Ascending aorta (tissue), 2 donors: ENCODE measurements around the gene DDX10. TPM values are rescaled to one million over a fixed set of nuclear protein-coding genes. Genes with fewer than 3 reads are reported as not detected.

Experiments
- DNase-seq, 2 donors: peaks; one replicate each; pipeline ENCODE4 v3.0.0-alpha.2; 2019; ENCODE audit warnings: low spot score in 2 of 2
- H3K27ac ChIP-seq, 2 donors: fragments of 200-600 bp; sonication (generic); one replicate each; pipeline ENCODE4 v1.5.1; 2016 to 2017; ENCODE audit warnings: mild to moderate bottlenecking in 1 of 2
- H3K27me3 ChIP-seq: fragments of 200-600 bp; sonication (generic); one replicate; pipeline ENCODE4 v1.5.1; 2017
- H3K36me3 ChIP-seq, 2 donors: fragments of 200-600 bp; sonication (generic); one replicate each; pipeline ENCODE4 v1.5.1; 2016
- H3K4me1 ChIP-seq, 2 donors: fragments of 200-600 bp; sonication (generic); one replicate each; pipeline ENCODE4 v1.5.1; 2016 to 2017; ENCODE audit warnings: mild to moderate bottlenecking in 1 of 2
- H3K4me3 ChIP-seq, 2 donors: fragments of 200-600 bp; sonication (generic); one replicate each; pipeline ENCODE4 v1.5.1; 2016 to 2017; ENCODE audit warnings: mild to moderate bottlenecking in 1 of 2
- H3K9me3 ChIP-seq, 2 donors: fragments of 200-600 bp; sonication (generic); one replicate each; pipeline ENCODE4 v1.5.1; 2016
- intact Hi-C: fragments of 100-400 bp; cut with DNase I; formaldehyde crosslinking; loops from one replicate; pipeline ENCODE4 v1.15.1; 2023
- total RNA-seq: library from RNA; depleted of rRNA; stranded (reverse); fragments of >200 nt; gene quantifications from one replicate; pipeline ENCODE4 v1.1.0, GENCODE V29; 2016
- TF ChIP-seq, protein P1 (sequence below), 3 experiments: fragments of 200-600 bp in 2 of 3; fragments of 450-650 bp in 1 of 3; sonication (generic) in 2 of 3; IDR thresholded peaks; one replicate each; pipeline ENCODE4 v1.5.1; 2016 to 2019; ENCODE audit warnings: antibody characterized with exemption in 3 of 3, mild to moderate bottlenecking in 1 of 3, moderate library complexity in 1 of 3

Gene DDX10
- 21.9 TPM for total RNA-seq

GRCh38 chr11:108664730-108665525, at the start of gene DDX10:
DDX10 (plus strand) TSS chr11:108665069; CDS start chr11:108665154, 85 bp downstream.
- peak within 1 kb of the TSS; percentile 63 to 88 for H3K4me3 ChIP-seq

DNA sequence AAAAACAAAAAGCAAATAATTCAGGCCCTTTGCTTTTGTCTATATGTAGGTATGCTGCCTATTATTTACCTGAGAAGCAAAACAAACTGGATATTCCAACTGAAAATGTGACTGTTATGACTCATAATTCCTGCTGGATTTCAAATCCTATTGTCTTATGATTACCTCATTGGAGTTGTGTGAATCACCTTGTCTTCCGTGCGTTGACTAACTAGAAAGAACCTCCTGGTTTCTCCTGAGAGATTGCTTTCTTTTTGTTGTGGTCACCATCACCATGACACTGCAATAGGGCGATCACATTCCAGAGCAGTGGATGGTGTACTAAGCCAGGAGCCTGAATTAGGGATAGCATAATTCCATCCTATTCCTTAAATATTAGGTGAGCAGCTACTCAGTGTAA, 48.3 kb upstream of the DDX10 start:
- Histone ChIP-seq H3K27me3 (no peaks in the 10 kb centered on the region), H3K27ac (no peak overlapping the region), H3K9me3 (no peaks in the 10 kb centered on the region), H3K36me3 (no peaks in the 10 kb centered on the region), H3K4me3 (no peak overlapping the region), H3K4me1 (no peaks in the 10 kb centered on the region)
- DNase-seq, result no peak
- TF ChIP-seq, protein P1, sequence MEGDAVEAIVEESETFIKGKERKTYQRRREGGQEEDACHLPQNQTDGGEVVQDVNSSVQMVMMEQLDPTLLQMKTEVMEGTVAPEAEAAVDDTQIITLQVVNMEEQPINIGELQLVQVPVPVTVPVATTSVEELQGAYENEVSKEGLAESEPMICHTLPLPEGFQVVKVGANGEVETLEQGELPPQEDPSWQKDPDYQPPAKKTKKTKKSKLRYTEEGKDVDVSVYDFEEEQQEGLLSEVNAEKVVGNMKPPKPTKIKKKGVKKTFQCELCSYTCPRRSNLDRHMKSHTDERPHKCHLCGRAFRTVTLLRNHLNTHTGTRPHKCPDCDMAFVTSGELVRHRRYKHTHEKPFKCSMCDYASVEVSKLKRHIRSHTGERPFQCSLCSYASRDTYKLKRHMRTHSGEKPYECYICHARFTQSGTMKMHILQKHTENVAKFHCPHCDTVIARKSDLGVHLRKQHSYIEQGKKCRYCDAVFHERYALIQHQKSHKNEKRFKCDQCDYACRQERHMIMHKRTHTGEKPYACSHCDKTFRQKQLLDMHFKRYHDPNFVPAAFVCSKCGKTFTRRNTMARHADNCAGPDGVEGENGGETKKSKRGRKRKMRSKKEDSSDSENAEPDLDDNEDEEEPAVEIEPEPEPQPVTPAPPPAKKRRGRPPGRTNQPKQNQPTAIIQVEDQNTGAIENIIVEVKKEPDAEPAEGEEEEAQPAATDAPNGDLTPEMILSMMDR (IDR thresholded peaks at IDR 0.05), result no peak
- intact Hi-C loops, result no loop called here

More at GRCh38 chr11:108664730-108665525, at the start of gene DDX10:
- Histone ChIP-seq H3K27ac (peak within 1 kb of the TSS; percentile 37 to 65), H3K27me3 (no peaks in the 10 kb centered on the region), H3K4me1 (peaks cover 8 to 21% of the 10 kb centered on the region in 2 donors), H3K36me3 (no peaks in the 10 kb centered on the region), H3K9me3 (no peaks in the 10 kb centered on the region)
- intact Hi-C loops, result loop anchor here (1.0 to 10.0 kb wide), 7 partner anchors 168 to 1430 kb away; partner anchors contain the start of genes ACAT1, ATM, C11orf65 and CUL5
- peak; percentile 87 to 99 for DNase-seq
- TF ChIP-seq, protein P1 (IDR thresholded peaks at IDR 0.05), result no peak

- no peak for DNase-seq
- intact Hi-C loops, result no loop called here
Measured at GRCh38 chr11:108617055-108617454, 47.8 kb upstream of the DDX10 start.

DNA sequence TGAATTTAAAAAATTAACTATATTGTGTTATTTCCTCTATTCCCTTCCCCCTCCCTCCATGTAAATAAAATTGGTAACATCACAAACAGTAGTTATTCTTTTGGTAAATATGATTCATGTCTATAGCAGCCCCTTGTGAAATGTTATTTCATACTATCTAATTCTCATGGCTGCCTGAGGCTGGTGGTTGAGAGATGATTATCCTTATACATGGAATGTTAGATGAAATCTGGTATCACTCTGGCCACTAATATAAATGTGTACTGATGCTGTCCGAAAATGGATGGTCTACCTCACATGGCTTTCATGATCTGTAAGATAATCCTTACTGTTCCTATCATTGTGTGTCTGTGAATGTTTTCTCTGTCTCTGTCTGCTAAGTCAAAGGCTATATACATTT, 46.3 kb upstream of the DDX10 start:
- H3K27ac ChIP-seq, result no peak overlapping the region
- no peak for DNase-seq
- intact Hi-C loops, result no loop called here
- no peaks in the 10 kb centered on the region for H3K27me3 ChIP-seq
- no peaks in the 10 kb centered on the region for H3K9me3 ChIP-seq
- no peaks in the 10 kb centered on the region for H3K36me3 ChIP-seq
- H3K4me1 ChIP-seq, result no peaks in the 10 kb centered on the region
- H3K4me3 ChIP-seq, result no peak overlapping the region
- TF ChIP-seq, protein P1 (IDR thresholded peaks at IDR 0.05), result no peak

More at GRCh38 chr11:108617055-108617454, 47.8 kb upstream of the DDX10 start:
- H3K4me1 ChIP-seq, result no peaks in the 10 kb centered on the region
- no peaks in the 10 kb centered on the region for H3K27me3 ChIP-seq
- H3K27ac ChIP-seq, result no peak overlapping the region
- no peaks in the 10 kb centered on the region for H3K36me3 ChIP-seq
- no peak overlapping the region for H3K4me3 ChIP-seq
- TF ChIP-seq, protein P1 (IDR thresholded peaks at IDR 0.05), result no peak
- no peaks in the 10 kb centered on the region for H3K9me3 ChIP-seq

- H3K36me3 ChIP-seq, result no peaks in the 10 kb centered on the region
- intact Hi-C loops, result no loop called here
- no peaks in the 10 kb centered on the region for H3K27me3 ChIP-seq
- DNase-seq, result no peak
- no peaks in the 10 kb centered on the region for H3K4me1 ChIP-seq
- H3K4me3 ChIP-seq, result no peak overlapping the region
- no peaks in the 10 kb centered on the region for H3K9me3 ChIP-seq
- H3K27ac ChIP-seq, result no peak overlapping the region
- TF ChIP-seq, protein P1 (IDR thresholded peaks at IDR 0.05), result no peak
Measured at GRCh38 chr11:108620958-108621772, 43.7 kb upstream of the DDX10 start.
